Stimulated activated CD8-positive, alpha-beta memory T cell treated with anti-CD3 and anti-CD28 coated beads, Interleukin-7, amount 100 ng/mL, for 4 hours (primary cell): ENCODE results near the gene SOX18.
A peak's percentile ranks its signal among the peaks of the same experiment; 100 is the strongest.

Source experiments
- DNase-seq, 2 donors: peaks; one replicate each; pipeline ENCODE4 v3.0.0-alpha.2; 2020; ENCODE audit warnings: low read depth in 2 of 2

SOX18 gene

GRCh38 chr20:64080813-64081623 lies 31.6 kb upstream of the SOX18 start:
- no peak for DNase-seq

DNA sequence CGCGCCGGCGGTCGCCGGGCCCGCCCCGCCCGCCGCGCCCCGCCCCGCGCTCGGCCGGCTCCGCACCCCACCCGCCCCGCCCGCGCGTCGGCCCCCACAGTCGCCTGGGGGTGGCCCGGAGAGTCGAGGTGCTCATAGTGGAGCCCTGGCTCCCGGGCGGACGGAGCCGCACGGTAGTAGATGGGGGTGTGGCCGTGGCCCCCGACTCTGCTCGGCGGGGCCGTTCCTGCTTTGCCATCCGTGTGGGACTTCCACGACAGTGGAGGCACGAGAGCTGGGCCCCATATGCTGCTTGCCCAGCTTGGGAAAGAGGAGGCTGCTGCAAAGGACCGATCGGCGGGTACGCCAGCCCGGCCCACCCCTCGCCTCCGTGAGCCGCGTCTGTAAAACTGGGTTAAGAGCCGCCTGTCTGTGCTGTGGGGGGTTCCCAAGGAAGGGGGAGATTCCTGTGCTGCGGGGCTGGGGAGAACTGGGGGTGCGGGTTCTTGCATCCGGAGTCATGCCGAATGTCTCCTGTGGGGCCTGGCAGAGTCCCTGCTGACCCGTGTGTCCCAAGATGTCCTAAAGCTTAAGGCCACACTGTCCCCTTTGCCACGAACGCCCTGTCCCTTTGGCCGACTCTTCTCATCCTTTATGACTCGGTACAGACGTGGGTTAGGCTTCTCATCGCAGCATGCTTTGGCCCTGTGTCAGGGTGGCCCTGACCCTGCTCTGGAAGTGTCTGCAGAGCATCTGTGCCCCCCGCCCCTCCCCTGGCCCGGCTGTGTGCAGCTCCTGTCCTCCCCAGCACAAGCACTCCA lies 30.8 kb upstream of the SOX18 start, which contains the start of gene OPRL1:
Gene OPRL1 (plus strand): TSS at position 70 of the 800 bp plus-strand sequence. CDS start 12,639 bp downstream, outside the sequence.
- DNase-seq, result no peak

GRCh38 chr20:64079273-64080012 lies 30.0 kb upstream of the SOX18 start, which contains the start of gene RGS19:
TSS of gene RGS19 (minus strand) at chr20:64079518. CDS start at chr20:64076886, 2,632 bp downstream.
- DNase-seq, result peak; percentile 41 to 68

DNA sequence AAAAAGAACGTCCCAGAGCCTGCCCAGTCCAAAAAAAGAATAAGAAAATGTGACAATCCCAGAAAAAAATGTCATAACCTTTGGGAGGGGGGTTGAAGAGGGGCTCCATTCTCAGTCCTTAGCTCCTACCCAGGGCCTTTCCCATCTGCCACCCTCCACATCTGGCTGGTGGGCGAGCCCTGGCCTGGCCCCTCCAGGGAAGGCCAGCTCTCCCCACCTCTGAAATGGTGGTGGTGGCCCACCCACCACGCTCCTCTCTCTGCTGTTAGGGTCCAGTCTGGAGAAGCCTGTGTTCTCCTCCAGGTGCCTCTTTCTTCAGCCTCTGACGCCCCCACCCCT lies 29.5 kb upstream of the SOX18 start:
- no peak for DNase-seq

- peak; percentile 28 to 46 for DNase-seq
Observed at GRCh38 chr20:64077876-64078551, 28.6 kb upstream of the SOX18 start.

DNA sequence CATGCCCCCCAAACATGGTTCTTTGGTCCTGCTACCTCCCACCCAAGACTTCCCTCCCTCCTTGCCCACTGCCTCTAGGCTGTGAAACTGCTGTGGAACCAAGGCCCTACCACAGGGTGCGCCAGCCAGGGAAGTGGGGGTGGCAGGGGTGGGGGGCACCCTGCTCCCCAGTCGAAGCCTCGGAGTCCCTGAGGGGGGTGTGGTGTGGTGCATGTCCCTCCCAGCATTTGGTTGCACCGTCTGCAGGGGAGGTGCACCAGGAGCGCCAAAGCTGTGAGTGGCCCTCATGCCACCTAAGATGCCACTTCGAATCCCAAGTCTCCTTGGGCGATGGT lies 28.1 kb upstream of the SOX18 start:
- no peak for DNase-seq

DNA sequence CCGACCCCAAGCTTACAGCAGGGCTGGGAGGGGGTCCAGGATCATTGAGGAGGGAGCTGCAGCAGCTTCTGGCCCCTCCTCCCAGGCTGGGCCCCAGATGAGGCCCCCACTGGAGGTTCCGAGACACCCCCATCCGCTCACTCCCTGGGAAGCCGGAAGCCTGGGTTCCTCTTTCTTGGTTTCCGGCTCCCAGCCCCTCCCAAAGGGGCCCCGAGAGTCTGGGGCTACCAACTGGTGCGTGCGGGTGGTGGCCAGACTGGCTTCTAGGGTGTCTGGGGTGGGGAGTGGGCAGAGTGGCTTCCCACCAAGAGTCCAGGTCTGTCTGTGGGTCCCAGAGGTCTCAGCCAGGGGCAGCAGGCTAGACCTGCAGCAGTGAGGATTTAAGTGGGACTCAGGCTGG lies 27.7 kb upstream of the SOX18 start:
- DNase-seq, result no peak

DNA sequence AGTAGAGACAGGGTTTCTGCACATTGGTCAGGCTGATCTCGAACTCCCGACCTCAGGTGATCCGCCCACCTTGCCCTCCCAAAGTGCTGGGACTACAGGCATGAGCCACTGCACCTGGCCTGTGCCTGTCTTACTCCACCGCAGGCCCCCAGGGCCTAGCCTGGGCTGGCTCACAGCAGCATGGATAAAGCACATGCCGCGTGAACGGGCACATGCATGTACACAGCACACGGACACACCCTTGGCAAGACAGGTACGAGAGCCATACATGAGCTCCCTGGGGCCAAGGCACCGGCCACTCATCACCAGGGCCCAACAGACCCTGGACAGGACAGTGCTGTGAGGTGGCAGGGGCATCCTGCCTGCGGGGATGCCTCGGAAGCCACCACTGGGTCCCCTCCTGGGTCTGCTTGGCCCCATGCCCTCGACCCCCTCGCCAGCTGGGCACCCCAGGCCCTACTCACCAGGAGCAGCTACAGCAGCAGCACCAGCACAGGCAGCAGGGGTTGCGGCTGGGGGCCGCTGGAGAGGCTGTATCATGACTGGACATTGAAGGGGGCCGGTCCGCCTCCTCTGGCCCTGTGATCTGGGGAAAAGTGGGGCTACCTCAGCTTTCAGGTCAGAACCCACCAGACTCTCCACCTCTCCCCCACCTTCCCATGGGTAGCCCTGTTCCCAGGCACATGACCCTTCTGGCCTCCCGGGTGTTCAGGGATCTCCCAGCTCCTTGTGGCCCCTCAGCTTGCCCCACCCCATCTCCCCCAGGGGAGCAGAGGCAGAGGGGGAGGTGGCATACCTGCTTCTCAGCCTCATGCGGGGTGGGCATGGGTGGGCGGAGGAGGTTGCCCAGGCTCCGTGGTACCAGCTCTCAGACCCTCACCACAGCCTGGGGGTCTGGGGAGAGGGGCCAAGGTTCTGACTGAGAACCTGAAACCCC lies 26.9 kb upstream of the SOX18 start:
- no peak for DNase-seq

- DNase-seq, result no peak
Observed at GRCh38 chr20:64075556-64075955, 26.1 kb upstream of the SOX18 start.

GRCh38 chr20:64074963-64075362 lies 25.5 kb upstream of the SOX18 start:
- no peak for DNase-seq

GRCh38 chr20:64074184-64074789 lies 24.8 kb upstream of the SOX18 start:
- DNase-seq, result no peak

DNA sequence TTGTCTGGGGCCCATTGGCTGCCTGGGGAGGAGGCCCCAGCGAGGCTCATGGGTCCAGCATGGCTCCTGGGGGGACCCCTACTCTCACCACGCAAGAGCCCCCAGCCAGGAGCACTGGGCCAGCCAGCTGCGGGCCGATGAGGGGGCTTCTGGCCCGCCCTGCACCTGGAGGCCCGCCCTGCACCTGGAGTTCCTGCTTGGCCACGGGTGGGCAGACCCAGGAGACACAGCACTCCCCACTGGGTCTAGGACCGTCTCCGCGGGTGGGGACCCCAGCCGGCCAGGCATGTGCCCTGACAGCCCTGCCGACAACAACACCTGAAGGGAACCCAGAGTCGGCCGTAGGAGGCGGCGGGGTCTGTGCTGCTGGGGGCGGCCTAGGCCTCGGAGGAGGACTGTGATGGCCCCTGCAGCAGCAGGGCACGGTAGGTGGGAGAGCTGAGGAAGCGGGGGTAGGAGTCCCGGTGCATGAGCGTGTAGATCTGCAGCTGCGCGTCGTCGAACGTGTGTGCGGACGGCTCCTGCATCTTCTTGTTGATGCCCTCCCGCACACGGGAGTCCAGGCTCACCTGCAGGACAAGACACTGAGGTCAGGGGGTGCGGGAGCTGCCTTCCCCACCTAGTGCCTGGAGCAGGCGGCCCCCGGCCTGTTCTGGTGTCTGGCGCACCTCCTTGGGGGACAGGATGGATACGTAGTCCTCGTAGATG lies 24.2 kb upstream of the SOX18 start:
- no peak for DNase-seq

GRCh38 chr20:64072498-64073063 lies 23.1 kb upstream of the SOX18 start:
- DNase-seq, result no peak

DNA sequence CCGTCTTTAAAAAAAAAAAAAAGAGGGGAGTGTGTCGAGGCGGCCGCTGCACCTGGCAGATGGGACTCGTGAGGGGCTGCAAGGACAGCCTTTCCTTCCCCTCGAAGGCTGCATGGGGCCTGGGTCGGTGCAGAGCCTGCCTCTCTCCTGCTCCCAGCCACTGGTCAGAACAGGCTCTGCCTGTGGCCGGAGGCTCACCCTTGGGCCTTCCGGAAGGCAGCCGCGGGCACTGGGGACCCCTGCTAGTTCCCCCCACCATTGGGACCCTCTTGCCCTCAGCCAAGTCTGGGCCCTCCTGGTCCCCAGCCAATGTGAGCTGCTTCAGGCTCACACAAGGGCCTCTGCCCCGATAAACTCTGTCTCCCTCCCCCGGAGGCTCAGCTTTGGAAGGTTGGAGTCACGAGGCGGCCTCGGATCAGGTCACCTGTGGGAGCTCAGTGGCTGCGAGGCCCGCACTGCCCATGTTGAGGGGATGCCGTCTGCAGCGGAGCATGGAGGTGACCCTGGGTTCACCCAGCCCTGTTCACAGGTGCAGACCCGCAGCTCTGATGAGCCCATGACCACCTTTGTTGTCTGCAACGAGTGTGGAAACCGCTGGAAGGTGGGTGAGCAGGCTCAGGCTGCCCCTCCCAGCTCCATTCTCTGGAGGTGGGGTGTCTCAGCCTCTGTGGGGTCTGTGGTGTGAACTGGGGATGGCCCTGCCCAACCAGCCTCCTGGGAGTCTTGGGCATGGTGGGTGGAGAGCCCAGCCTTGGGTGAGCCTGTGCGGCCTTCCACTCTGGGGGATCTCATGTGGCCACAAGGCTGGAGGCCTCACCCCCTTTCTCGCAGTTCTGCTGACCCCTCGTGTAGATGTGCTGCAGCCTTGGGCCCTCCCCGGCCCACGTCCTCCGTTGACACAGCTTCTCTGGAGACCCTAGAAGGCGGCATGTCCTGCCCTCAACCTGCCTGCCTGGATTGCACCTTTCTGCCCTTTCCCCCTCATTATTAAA lies 22.2 kb upstream of the SOX18 start:
- no peak for DNase-seq

DNA sequence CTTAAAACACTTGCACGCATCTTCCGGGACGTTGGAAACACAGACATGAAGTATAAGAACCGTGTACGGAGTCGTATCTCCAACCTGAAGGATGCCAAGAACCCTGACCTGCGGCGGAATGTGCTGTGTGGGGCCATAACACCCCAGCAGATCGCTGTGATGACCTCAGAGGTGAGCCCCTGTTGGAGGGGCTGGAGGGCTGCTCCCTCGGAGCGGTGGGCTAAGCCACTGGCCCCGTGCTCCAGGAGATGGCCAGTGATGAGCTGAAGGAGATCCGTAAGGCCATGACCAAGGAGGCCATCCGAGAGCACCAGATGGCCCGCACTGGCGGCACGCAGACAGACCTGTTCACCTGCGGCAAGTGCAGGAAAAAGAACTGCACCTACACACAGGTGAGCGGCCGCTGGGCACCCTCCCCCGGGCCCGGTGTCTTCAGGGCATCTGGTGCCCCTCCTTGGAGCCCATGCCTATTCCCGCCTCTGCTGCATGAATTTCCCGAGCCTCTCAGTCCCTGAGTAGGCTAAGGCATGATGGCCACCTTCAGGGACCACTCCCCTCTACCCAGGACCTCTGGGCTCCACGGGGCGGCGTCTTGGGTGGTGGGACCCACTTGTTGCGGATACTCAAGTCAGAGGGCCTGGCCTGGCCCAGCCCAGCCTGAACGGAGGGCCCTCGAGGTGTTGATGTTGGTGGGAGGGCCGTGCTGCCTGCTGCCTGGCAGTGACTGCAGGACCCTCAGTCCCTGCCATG lies 21.0 kb upstream of the SOX18 start:
- no peak for DNase-seq

DNA sequence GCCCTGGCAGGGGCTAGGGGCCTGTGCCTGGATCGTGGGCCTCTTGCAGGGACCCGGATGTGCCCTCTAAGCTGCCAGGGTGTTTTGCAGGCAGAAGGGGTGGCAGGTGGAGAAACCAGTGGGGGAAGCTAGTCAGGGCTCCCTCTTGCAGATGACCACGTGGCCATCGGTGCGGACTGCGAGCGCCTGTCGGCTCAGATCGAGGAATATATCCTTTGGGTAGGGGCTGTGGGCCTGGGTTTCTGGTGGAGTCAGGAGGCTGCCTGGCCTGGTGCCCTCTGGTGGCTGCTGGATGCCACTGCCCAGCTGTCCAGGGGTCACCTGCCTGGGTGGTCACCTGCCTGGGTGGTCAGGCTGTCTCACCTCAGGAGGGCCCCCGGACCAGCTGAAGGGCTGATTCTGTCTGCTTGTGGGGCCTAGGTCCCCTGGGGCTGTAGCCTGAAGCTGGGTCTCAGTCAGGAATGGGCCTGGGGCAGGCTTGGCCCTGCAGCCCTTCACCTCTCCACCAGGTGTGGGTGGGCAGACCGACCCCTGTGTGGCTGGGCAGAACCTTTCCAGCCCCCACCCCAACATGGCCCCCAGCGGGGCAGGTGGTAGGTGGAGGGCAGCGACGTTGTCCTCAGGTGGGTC lies 20.3 kb upstream of the SOX18 start:
- no peak for DNase-seq

DNA sequence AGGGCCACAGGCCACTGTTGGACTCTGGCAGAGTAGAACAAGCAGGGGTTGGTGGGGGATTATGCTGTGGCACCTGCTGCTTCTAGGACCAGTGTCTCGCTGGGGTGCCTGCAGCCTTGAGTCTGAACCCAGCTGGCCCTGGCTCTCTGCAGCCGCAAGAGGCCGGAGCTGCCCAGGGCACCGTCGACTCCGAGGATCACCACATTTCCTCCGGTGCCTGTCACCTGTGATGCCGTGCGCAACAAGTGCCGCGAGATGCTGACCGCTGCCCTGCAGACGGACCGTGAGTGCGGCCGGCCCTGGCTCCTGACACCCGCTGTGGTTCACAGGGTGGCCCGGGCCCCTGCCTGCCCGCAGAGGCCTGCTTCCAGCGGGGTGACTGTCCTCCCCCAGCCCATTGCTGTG lies 19.8 kb upstream of the SOX18 start:
- DNase-seq, result no peak
